Measurements from ENCODE around the gene LAMC3. TPM values are rescaled to one million over a fixed set of nuclear protein-coding genes. Genes with fewer than 3 reads are reported as not detected.

The LAMC3 gene
- total RNA-seq, 1 donor from 2014 or later, result 0.20 TPM

GRCh38 chr9:131001021-131001420, 8.0 kb upstream of the LAMC3 start:
- Histone ChIP-seq H4K20me1 (ENCODE audit: insufficient read depth, low read length) (no peaks in the 10 kb centered on the region), H3K36me3 (ENCODE audit: insufficient read depth, low read length) (no peaks in the 10 kb centered on the region), H3K27me3 (ENCODE audit: insufficient read depth, low read length) (peaks cover 19% of the 10 kb centered on the region), H3K79me2 (ENCODE audit: insufficient read depth, low read length) (no peaks in the 10 kb centered on the region), H3K9me3 (ENCODE audit: insufficient read depth, low read depth, low read length) (no peaks in the 10 kb centered on the region), H3K4me2 (ENCODE audit: low read length) (no peak overlapping the region), H3K4me3 (ENCODE audit: insufficient read depth, low read depth, low read length) (no peak overlapping the region), H3K27ac (ENCODE audit: low read depth, low read length) (no peak overlapping the region), H3K4me1 (ENCODE audit: insufficient read depth, low read length) (no peaks in the 10 kb centered on the region), H2AFZ (ENCODE audit: low read depth, low read length) (no peak overlapping the region), H3K9ac (ENCODE audit: low read length) (no peak overlapping the region)
- FAIRE-seq, result no peak
- TF ChIP-seq CTCF (IDR thresholded peaks at IDR 0.05; ENCODE audit: insufficient read depth, low read depth, low read length) (no peak), EZH2 (IDR thresholded peaks at IDR 0.05; ENCODE audit: insufficient read depth, low read length) (no peak)
- Mint-ChIP-seq H3K27ac (ENCODE audit: unreplicated experiment) (no peak overlapping the region), H3K9me3 (ENCODE audit: unreplicated experiment) (peaks cover 10% of the 10 kb centered on the region), H3K36me3 (ENCODE audit: low read depth, unreplicated experiment) (no peaks in the 10 kb centered on the region), H3K4me3 (ENCODE audit: unreplicated experiment) (no peak overlapping the region), H3K4me1 (ENCODE audit: low read depth, unreplicated experiment) (no peaks in the 10 kb centered on the region), H3K27me3 (ENCODE audit: low read depth, unreplicated experiment) (peaks cover 30% of the 10 kb centered on the region)
- no peak for DNase-seq (ENCODE audit: low read depth)

GRCh38 chr9:131001990-131002389, 7.0 kb upstream of the LAMC3 start:
- no peaks in the 10 kb centered on the region for H3K9me3 ChIP-seq (ENCODE audit: insufficient read depth, low read depth, low read length)
- Mint-ChIP-seq H3K36me3 (ENCODE audit: low read depth, unreplicated experiment) (no peaks in the 10 kb centered on the region), H3K27me3 (ENCODE audit: low read depth, unreplicated experiment) (peaks cover 34% of the 10 kb centered on the region), H3K4me1 (ENCODE audit: low read depth, unreplicated experiment) (peaks cover 4% of the 10 kb centered on the region), H3K9me3 (ENCODE audit: unreplicated experiment) (peaks cover 10% of the 10 kb centered on the region), H3K4me3 (ENCODE audit: unreplicated experiment) (no peak overlapping the region), H3K27ac (ENCODE audit: unreplicated experiment) (no peak overlapping the region)
- no peak overlapping the region for H2AFZ ChIP-seq (ENCODE audit: low read depth, low read length)
- no peaks in the 10 kb centered on the region for H3K79me2 ChIP-seq (ENCODE audit: insufficient read depth, low read length)
- H3K27ac ChIP-seq (ENCODE audit: low read depth, low read length), result no peak overlapping the region
- no peak overlapping the region for H3K9ac ChIP-seq (ENCODE audit: low read length)
- no peaks in the 10 kb centered on the region for H4K20me1 ChIP-seq (ENCODE audit: insufficient read depth, low read length)
- DNase-seq (ENCODE audit: low read depth) (no peak), FAIRE-seq (no peak)
- no peak overlapping the region for H3K4me3 ChIP-seq (ENCODE audit: insufficient read depth, low read depth, low read length)
- H3K27me3 ChIP-seq (ENCODE audit: insufficient read depth, low read length), result peaks cover 19% of the 10 kb centered on the region
- no peaks in the 10 kb centered on the region for H3K36me3 ChIP-seq (ENCODE audit: insufficient read depth, low read length)
- no peak overlapping the region for H3K4me2 ChIP-seq (ENCODE audit: low read length)
- TF ChIP-seq CTCF (IDR thresholded peaks at IDR 0.05; ENCODE audit: insufficient read depth, low read depth, low read length), result no peak
- TF ChIP-seq EZH2 (IDR thresholded peaks at IDR 0.05; ENCODE audit: insufficient read depth, low read length), result no peak
- no peaks in the 10 kb centered on the region for H3K4me1 ChIP-seq (ENCODE audit: insufficient read depth, low read length)

- TF ChIP-seq EZH2 (IDR thresholded peaks at IDR 0.05; ENCODE audit: insufficient read depth, low read length), result no peak
- TF ChIP-seq CTCF (IDR thresholded peaks at IDR 0.05; ENCODE audit: insufficient read depth, low read depth, low read length), result no peak
- H3K9me3 Mint-ChIP-seq (ENCODE audit: unreplicated experiment), result peaks cover 10% of the 10 kb centered on the region
- H3K4me1 Mint-ChIP-seq (ENCODE audit: low read depth, unreplicated experiment), result peaks cover 4% of the 10 kb centered on the region
- Histone ChIP-seq H3K27me3 (ENCODE audit: insufficient read depth, low read length) (peaks cover 21% of the 10 kb centered on the region), H3K9ac (ENCODE audit: low read length) (no peak overlapping the region), H3K27ac (ENCODE audit: low read depth, low read length) (no peak overlapping the region), H3K36me3 (ENCODE audit: insufficient read depth, low read length) (no peaks in the 10 kb centered on the region), H3K4me3 (ENCODE audit: insufficient read depth, low read depth, low read length) (no peak overlapping the region), H3K4me2 (ENCODE audit: low read length) (no peak overlapping the region), H3K4me1 (ENCODE audit: insufficient read depth, low read length) (no peaks in the 10 kb centered on the region), H4K20me1 (ENCODE audit: insufficient read depth, low read length) (no peaks in the 10 kb centered on the region), H2AFZ (ENCODE audit: low read depth, low read length) (no peak overlapping the region), H3K9me3 (ENCODE audit: insufficient read depth, low read depth, low read length) (no peaks in the 10 kb centered on the region), H3K79me2 (ENCODE audit: insufficient read depth, low read length) (no peaks in the 10 kb centered on the region)
- H3K4me3 Mint-ChIP-seq (ENCODE audit: unreplicated experiment), result no peak overlapping the region
- FAIRE-seq (no peak), DNase-seq (ENCODE audit: low read depth) (peak; percentile 51)
- H3K36me3 Mint-ChIP-seq (ENCODE audit: low read depth, unreplicated experiment), result no peaks in the 10 kb centered on the region
- peaks cover 24% of the 10 kb centered on the region for H3K27me3 Mint-ChIP-seq (ENCODE audit: low read depth, unreplicated experiment)
- no peak overlapping the region for H3K27ac Mint-ChIP-seq (ENCODE audit: unreplicated experiment)
Measured at GRCh38 chr9:131006601-131007000, 2.4 kb upstream of the LAMC3 start.

Measured in astrocyte (in vitro differentiated cells and primary cell).